HepG2 (cell line): ENCODE data around the gene UQCRC1. TPM values are rescaled to one million over a fixed set of nuclear protein-coding genes. Genes with fewer than 3 reads are reported as not detected.

Experiments
- CREM ChIP-seq, 2 experiments: sonication (generic) in 1 of 2; formaldehyde crosslinking in 1 of 2; IDR thresholded peaks; 2 replicates each; pipeline versions ENCODE4 v1.4.0 to v1.6.1; 2016 to 2020; ENCODE audit warnings: antibody characterized with exemption in 1 of 2, mild to moderate bottlenecking in 1 of 2, missing genetic modification reagents in 1 of 2
- JARID2 ChIP-seq: sonication (generic); formaldehyde crosslinking; IDR thresholded peaks from 2 replicates; pipeline ENCODE4 v1.8.1; 2023; ENCODE audit warnings: missing genetic modification reagents, inconsistent platforms; ENCODE audit not compliant: insufficient replicate concordance
- RXRA ChIP-seq: sonication (generic); formaldehyde crosslinking; IDR thresholded peaks from 2 replicates; pipeline ENCODE4 v1.5.1; 2020; ENCODE audit warnings: missing genetic modification reagents
- SP5 ChIP-seq: IDR thresholded peaks from 2 replicates; pipeline ENCODE4 v1.6.1; 2016; ENCODE audit warnings: low read depth, borderline replicate concordance
- SUZ12 ChIP-seq: fragments of 150-350 bp; IDR thresholded peaks from 2 replicates; pipeline ENCODE4 v1.6.1; 2014; ENCODE audit warnings: low read depth, low read length
- TCF7 ChIP-seq: sonication (generic); IDR thresholded peaks from 2 replicates; pipeline ENCODE4 v1.6.1; 2016; ENCODE audit warnings: antibody characterized with exemption, low read depth
- ZMAT3 ChIP-seq: sonication (generic); formaldehyde crosslinking; conservative IDR thresholded peaks from 2 replicates; pipeline ENCODE4 v1.7.0; 2021; ENCODE audit warnings: missing genetic modification reagents
- ZNF232 ChIP-seq: sonication (generic); formaldehyde crosslinking; IDR thresholded peaks from 2 replicates; pipeline ENCODE4 v1.4.0; 2020; ENCODE audit warnings: missing genetic modification reagents, borderline replicate concordance
- ZSCAN22 ChIP-seq: sonication (generic); formaldehyde crosslinking; IDR thresholded peaks from 2 replicates; pipeline ENCODE4 v1.4.0; 2020; ENCODE audit warnings: mild to moderate bottlenecking, missing genetic modification reagents
- polyA plus RNA-seq, 8 experiments: library from polyadenylated mRNA; depleted of rRNA in 3 of 8; stranded (reverse) in 7 of 8; unstranded in 1 of 8; fragments of >200 nt; fragmentation: Illumina TruSeq in 4 of 8; extraction: Trizol in 4 of 8; gene quantifications; 2 replicates each; pipeline versions ENCODE4 v1.2.1 to v1.2.3, GENCODE V29; 2011 to 2016; ENCODE audit warnings: low read depth in 4 of 8, missing spikeins in 1 of 8, mixed read lengths in 1 of 8; ENCODE audit not compliant: insufficient read depth in 1 of 8
- total RNA-seq, 5 experiments: library from RNA; depleted of rRNA; stranded (reverse); fragments of >200 nt; fragmentation: Illumina TruSeq; extraction: Trizol; gene quantifications; 2 replicates each; pipeline ENCODE4 v1.2.3, GENCODE V29; 2016; ENCODE audit warnings: low read depth in 1 of 5
- TF ChIP-seq, protein P1 (sequence below): IDR thresholded peaks from 2 replicates; pipeline ENCODE4 v1.6.1; 2016; ENCODE audit warnings: low read depth, missing genetic modification reagents, missing compliant biosample characterization
- TF ChIP-seq, protein P2 (sequence below): sonication (generic); formaldehyde crosslinking; IDR thresholded peaks from 2 replicates; pipeline ENCODE4 v1.4.0; 2020; ENCODE audit warnings: low read depth, missing genetic modification reagents
- TF ChIP-seq, protein P3 (sequence below): sonication (generic); formaldehyde crosslinking; IDR thresholded peaks from 2 replicates; pipeline ENCODE4 v1.5.0; 2020; ENCODE audit warnings: mild to moderate bottlenecking, missing genetic modification reagents, borderline replicate concordance
- TF ChIP-seq, protein P4 (sequence below): sonication (generic); formaldehyde crosslinking; IDR thresholded peaks from 2 replicates; pipeline ENCODE4 v1.8.0; 2022; ENCODE audit warnings: mild to moderate bottlenecking, missing genetic modification reagents, moderate library complexity

UQCRC1 gene
- total and polyA plus RNA-seq, 2 of the 13 experiments (the other 11 are each of a cell fraction or from before 2014, with no cell fraction given): 316 to 680 TPM

GRCh38 chr3:48635222-48636021 lies 26.0 kb upstream of the UQCRC1 start, which contains the start of gene SLC26A6 (continued):
- TF ChIP-seq, protein P1, sequence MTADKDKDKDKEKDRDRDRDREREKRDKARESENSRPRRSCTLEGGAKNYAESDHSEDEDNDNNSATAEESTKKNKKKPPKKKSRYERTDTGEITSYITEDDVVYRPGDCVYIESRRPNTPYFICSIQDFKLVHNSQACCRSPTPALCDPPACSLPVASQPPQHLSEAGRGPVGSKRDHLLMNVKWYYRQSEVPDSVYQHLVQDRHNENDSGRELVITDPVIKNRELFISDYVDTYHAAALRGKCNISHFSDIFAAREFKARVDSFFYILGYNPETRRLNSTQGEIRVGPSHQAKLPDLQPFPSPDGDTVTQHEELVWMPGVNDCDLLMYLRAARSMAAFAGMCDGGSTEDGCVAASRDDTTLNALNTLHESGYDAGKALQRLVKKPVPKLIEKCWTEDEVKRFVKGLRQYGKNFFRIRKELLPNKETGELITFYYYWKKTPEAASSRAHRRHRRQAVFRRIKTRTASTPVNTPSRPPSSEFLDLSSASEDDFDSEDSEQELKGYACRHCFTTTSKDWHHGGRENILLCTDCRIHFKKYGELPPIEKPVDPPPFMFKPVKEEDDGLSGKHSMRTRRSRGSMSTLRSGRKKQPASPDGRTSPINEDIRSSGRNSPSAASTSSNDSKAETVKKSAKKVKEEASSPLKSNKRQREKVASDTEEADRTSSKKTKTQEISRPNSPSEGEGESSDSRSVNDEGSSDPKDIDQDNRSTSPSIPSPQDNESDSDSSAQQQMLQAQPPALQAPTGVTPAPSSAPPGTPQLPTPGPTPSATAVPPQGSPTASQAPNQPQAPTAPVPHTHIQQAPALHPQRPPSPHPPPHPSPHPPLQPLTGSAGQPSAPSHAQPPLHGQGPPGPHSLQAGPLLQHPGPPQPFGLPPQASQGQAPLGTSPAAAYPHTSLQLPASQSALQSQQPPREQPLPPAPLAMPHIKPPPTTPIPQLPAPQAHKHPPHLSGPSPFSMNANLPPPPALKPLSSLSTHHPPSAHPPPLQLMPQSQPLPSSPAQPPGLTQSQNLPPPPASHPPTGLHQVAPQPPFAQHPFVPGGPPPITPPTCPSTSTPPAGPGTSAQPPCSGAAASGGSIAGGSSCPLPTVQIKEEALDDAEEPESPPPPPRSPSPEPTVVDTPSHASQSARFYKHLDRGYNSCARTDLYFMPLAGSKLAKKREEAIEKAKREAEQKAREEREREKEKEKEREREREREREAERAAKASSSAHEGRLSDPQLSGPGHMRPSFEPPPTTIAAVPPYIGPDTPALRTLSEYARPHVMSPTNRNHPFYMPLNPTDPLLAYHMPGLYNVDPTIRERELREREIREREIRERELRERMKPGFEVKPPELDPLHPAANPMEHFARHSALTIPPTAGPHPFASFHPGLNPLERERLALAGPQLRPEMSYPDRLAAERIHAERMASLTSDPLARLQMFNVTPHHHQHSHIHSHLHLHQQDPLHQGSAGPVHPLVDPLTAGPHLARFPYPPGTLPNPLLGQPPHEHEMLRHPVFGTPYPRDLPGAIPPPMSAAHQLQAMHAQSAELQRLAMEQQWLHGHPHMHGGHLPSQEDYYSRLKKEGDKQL (CRISPR knock-in tag): no peak
- TF ChIP-seq ZMAT3 (CRISPR knock-in tag) (0 out of 2 replicates have a peak, but pooled peaks have one; percentile 27), RXRA (CRISPR knock-in tag) (no peak), ZNF232 (CRISPR knock-in tag) (no peak), SUZ12 (no peak), CREM (IDR thresholded peaks at IDR 0.05) (no peak), CREM (CRISPR knock-in tag; IDR thresholded peaks at IDR 0.05) (no peak), SP5 (CRISPR knock-in tag) (0 out of 2 replicates have a peak, but pooled peaks have one; percentile 25), ZSCAN22 (CRISPR knock-in tag) (no peak), JARID2 (CRISPR knock-in tag) (no peak), TCF7 (no peak)
- TF ChIP-seq, protein P2, sequence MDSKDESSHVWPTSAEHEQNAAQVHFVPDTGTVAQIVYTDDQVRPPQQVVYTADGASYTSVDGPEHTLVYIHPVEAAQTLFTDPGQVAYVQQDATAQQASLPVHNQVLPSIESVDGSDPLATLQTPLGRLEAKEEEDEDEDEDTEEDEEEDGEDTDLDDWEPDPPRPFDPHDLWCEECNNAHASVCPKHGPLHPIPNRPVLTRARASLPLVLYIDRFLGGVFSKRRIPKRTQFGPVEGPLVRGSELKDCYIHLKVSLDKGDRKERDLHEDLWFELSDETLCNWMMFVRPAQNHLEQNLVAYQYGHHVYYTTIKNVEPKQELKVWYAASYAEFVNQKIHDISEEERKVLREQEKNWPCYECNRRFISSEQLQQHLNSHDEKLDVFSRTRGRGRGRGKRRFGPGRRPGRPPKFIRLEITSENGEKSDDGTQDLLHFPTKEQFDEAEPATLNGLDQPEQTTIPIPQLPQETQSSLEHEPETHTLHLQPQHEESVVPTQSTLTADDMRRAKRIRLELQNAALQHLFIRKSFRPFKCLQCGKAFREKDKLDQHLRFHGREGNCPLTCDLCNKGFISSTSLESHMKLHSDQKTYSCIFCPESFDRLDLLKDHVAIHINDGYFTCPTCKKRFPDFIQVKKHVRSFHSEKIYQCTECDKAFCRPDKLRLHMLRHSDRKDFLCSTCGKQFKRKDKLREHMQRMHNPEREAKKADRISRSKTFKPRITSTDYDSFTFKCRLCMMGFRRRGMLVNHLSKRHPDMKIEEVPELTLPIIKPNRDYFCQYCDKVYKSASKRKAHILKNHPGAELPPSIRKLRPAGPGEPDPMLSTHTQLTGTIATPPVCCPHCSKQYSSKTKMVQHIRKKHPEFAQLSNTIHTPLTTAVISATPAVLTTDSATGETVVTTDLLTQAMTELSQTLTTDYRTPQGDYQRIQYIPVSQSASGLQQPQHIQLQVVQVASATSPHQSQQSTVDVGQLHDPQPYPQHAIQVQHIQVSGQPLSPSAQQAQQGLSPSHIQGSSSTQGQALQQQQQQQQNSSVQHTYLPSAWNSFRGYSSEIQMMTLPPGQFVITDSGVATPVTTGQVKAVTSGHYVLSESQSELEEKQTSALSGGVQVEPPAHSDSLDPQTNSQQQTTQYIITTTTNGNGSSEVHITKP (CRISPR knock-in tag): peak; percentile 74
- TF ChIP-seq, protein P3, sequence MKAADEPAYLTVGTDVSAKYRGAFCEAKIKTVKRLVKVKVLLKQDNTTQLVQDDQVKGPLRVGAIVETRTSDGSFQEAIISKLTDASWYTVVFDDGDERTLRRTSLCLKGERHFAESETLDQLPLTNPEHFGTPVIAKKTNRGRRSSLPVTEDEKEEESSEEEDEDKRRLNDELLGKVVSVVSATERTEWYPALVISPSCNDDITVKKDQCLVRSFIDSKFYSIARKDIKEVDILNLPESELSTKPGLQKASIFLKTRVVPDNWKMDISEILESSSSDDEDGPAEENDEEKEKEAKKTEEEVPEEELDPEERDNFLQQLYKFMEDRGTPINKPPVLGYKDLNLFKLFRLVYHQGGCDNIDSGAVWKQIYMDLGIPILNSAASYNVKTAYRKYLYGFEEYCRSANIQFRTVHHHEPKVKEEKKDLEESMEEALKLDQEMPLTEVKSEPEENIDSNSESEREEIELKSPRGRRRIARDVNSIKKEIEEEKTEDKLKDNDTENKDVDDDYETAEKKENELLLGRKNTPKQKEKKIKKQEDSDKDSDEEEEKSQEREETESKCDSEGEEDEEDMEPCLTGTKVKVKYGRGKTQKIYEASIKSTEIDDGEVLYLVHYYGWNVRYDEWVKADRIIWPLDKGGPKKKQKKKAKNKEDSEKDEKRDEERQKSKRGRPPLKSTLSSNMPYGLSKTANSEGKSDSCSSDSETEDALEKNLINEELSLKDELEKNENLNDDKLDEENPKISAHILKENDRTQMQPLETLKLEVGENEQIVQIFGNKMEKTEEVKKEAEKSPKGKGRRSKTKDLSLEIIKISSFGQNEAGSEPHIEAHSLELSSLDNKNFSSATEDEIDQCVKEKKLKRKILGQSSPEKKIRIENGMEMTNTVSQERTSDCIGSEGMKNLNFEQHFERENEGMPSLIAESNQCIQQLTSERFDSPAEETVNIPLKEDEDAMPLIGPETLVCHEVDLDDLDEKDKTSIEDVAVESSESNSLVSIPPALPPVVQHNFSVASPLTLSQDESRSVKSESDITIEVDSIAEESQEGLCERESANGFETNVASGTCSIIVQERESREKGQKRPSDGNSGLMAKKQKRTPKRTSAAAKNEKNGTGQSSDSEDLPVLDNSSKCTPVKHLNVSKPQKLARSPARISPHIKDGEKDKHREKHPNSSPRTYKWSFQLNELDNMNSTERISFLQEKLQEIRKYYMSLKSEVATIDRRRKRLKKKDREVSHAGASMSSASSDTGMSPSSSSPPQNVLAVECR (CRISPR knock-in tag): peak; percentile 96
- TF ChIP-seq, protein P4, sequence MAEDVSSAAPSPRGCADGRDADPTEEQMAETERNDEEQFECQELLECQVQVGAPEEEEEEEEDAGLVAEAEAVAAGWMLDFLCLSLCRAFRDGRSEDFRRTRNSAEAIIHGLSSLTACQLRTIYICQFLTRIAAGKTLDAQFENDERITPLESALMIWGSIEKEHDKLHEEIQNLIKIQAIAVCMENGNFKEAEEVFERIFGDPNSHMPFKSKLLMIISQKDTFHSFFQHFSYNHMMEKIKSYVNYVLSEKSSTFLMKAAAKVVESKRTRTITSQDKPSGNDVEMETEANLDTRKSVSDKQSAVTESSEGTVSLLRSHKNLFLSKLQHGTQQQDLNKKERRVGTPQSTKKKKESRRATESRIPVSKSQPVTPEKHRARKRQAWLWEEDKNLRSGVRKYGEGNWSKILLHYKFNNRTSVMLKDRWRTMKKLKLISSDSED (CRISPR knock-in tag): no peak
